ENCODE measurements around the gene TSPAN18. TPM values are rescaled to one million over a fixed set of nuclear protein-coding genes. Genes with fewer than 3 reads are reported as not detected.
A peak's percentile ranks its signal among the peaks of the same experiment; 100 is the strongest.

Gene TSPAN18
- total RNA-seq, 4 donors from 2014 or later, result 2.6 to 28.9 (median 4.9) TPM

- H3K9me3 ChIP-seq, result no peaks in the 10 kb centered on the region
- TF ChIP-seq EP300 (IDR thresholded peaks at IDR 0.05; ENCODE audit: low read depth) (no peak), POLR2A (IDR thresholded peaks at IDR 0.05) (no peak), POLR2AphosphoS5 (IDR thresholded peaks at IDR 0.05) (no peak), CTCF (IDR thresholded peaks at IDR 0.05) (no peak)
- intact Hi-C loops (cut with DNase I; ENCODE audit: low total_unique reads) (no loop called here), in situ Hi-C loops (cut with MboI; ENCODE audit: low pct_ligation_motif_present in 1 of 4, low pct_unique_long_range_greater_than_20kb in 1 of 4, low sequenced_read_pairs in 3 of 4) (no loop called here)
- peak overlapping the region; percentile 4 to 61 (median 46) for H3K27ac ChIP-seq
- H3K36me3 ChIP-seq, result no peaks in the 10 kb centered on the region
- no peaks in the 10 kb centered on the region for H3K27me3 ChIP-seq
- peaks cover 0 to 5% (median 3%) of the 10 kb centered on the region in 4 donors for H3K4me1 ChIP-seq
- WGBS, 2 donors (ENCODE audit: low coverage in 1 of 2), result 66 to 86% methylated on average over 2 to 9 of the region's 9 CpGs
- DNase-seq, result no peak
- no peak overlapping the region for H3K4me3 ChIP-seq
Measured at GRCh38 chr11:44780940-44781631, 54.3 kb downstream of the TSPAN18 start.

GRCh38 chr11:44781655-44782054, 54.9 kb downstream of the TSPAN18 start:
- no peak overlapping the region for H3K4me3 ChIP-seq
- no peaks in the 10 kb centered on the region for H3K27me3 ChIP-seq
- in situ Hi-C loops (cut with MboI; ENCODE audit: low pct_ligation_motif_present in 1 of 4, low pct_unique_long_range_greater_than_20kb in 1 of 4, low sequenced_read_pairs in 3 of 4), result no loop called here
- intact Hi-C loops (cut with DNase I; ENCODE audit: low total_unique reads), result no loop called here
- no peaks in the 10 kb centered on the region for H3K36me3 ChIP-seq
- 50 to 62% methylated on average over 1 to 2 of the region's 2 CpGs for WGBS, 2 donors (ENCODE audit: low coverage in 1 of 2)
- DNase-seq, result no peak
- peak overlapping the region; percentile 4 to 61 (median 46) for H3K27ac ChIP-seq
- peaks cover 0 to 4% (median 2%) of the 10 kb centered on the region in 4 donors for H3K4me1 ChIP-seq
- TF ChIP-seq EP300 (IDR thresholded peaks at IDR 0.05; ENCODE audit: low read depth) (no peak), POLR2A (IDR thresholded peaks at IDR 0.05) (no peak), POLR2AphosphoS5 (IDR thresholded peaks at IDR 0.05) (no peak), CTCF (IDR thresholded peaks at IDR 0.05) (no peak)
- no peaks in the 10 kb centered on the region for H3K9me3 ChIP-seq

GRCh38 chr11:44782478-44782877, 55.7 kb downstream of the TSPAN18 start:
- TF ChIP-seq POLR2A (IDR thresholded peaks at IDR 0.05), result no peak
- TF ChIP-seq CTCF (IDR thresholded peaks at IDR 0.05), result no peak
- TF ChIP-seq EP300 (IDR thresholded peaks at IDR 0.05; ENCODE audit: low read depth), result no peak
- no peak for TF ChIP-seq POLR2AphosphoS5 (IDR thresholded peaks at IDR 0.05)
- in situ Hi-C loops (cut with MboI; ENCODE audit: low pct_ligation_motif_present in 1 of 4, low pct_unique_long_range_greater_than_20kb in 1 of 4, low sequenced_read_pairs in 3 of 4) (no loop called here), intact Hi-C loops (cut with DNase I; ENCODE audit: low total_unique reads) (no loop called here)
- no peaks in the 10 kb centered on the region for H3K9me3 ChIP-seq
- DNase-seq, result no peak
- H3K27me3 ChIP-seq, result no peaks in the 10 kb centered on the region
- H3K27ac ChIP-seq, result peak overlapping the region in 1 of 4 donors; percentile 52
- no peaks in the 10 kb centered on the region for H3K36me3 ChIP-seq
- H3K4me1 ChIP-seq, result peaks cover 0 to 4% (median 2%) of the 10 kb centered on the region in 4 donors
- no peak overlapping the region for H3K4me3 ChIP-seq
- 79% methylated on average over 4 of the region's 4 CpGs; no CpG with 5 or more reads in 1 of the 2 donors for WGBS, 2 donors (ENCODE audit: low coverage in 1 of 2)

GRCh38 chr11:44784436-44784760, 57.6 kb downstream of the TSPAN18 start:
- intact Hi-C loops (cut with DNase I; ENCODE audit: low total_unique reads) (no loop called here), in situ Hi-C loops (cut with MboI; ENCODE audit: low pct_ligation_motif_present in 1 of 4, low pct_unique_long_range_greater_than_20kb in 1 of 4, low sequenced_read_pairs in 3 of 4) (no loop called here)
- no peak overlapping the region for H3K27ac ChIP-seq
- no peaks in the 10 kb centered on the region for H3K27me3 ChIP-seq
- no peaks in the 10 kb centered on the region for H3K9me3 ChIP-seq
- H3K36me3 ChIP-seq, result no peaks in the 10 kb centered on the region
- DNase-seq, result no peak
- H3K4me3 ChIP-seq, result no peak overlapping the region
- no peak for TF ChIP-seq EP300 (IDR thresholded peaks at IDR 0.05; ENCODE audit: low read depth)
- no peak for TF ChIP-seq POLR2A (IDR thresholded peaks at IDR 0.05)
- TF ChIP-seq POLR2AphosphoS5 (IDR thresholded peaks at IDR 0.05), result no peak
- no peak for TF ChIP-seq CTCF (IDR thresholded peaks at IDR 0.05)
- WGBS, 2 donors (ENCODE audit: low coverage in 1 of 2), result 77% methylated on average over 8 of the region's 8 CpGs; no CpG with 5 or more reads in 1 of the 2 donors
- H3K4me1 ChIP-seq, result peaks cover 0 to 4% (median 2%) of the 10 kb centered on the region in 4 donors

Measured in transverse colon (tissue), 4 donors.